Activated T-helper 9 cell treated with anti-CD3 and anti-CD28 coated beads, Interleukin-2, amount 50 U/mL, for 16 hours (primary cell): ENCODE data around the gene SLC47A2.
"Not testable (repeated sequence)": the region's sequence is repeated elsewhere in the genome, so short reads cannot be mapped to it uniquely, and the experiment has no call there.

ENCODE experiments used
- DNase-seq: peaks from one replicate; pipeline ENCODE4 v3.0.0-alpha.2; 2020; ENCODE audit warnings: low read depth

Gene SLC47A2, protein sequence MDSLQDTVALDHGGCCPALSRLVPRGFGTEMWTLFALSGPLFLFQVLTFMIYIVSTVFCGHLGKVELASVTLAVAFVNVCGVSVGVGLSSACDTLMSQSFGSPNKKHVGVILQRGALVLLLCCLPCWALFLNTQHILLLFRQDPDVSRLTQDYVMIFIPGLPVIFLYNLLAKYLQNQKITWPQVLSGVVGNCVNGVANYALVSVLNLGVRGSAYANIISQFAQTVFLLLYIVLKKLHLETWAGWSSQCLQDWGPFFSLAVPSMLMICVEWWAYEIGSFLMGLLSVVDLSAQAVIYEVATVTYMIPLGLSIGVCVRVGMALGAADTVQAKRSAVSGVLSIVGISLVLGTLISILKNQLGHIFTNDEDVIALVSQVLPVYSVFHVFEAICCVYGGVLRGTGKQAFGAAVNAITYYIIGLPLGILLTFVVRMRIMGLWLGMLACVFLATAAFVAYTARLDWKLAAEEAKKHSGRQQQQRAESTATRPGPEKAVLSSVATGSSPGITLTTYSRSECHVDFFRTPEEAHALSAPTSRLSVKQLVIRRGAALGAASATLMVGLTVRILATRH

GRCh38 chr17:19716108-19717030 is at the start of gene SLC47A2:
Gene SLC47A2 (minus strand): TSS chr17:19716584. CDS start chr17:19716555, 29 bp downstream.
- no peak for DNase-seq

DNA sequence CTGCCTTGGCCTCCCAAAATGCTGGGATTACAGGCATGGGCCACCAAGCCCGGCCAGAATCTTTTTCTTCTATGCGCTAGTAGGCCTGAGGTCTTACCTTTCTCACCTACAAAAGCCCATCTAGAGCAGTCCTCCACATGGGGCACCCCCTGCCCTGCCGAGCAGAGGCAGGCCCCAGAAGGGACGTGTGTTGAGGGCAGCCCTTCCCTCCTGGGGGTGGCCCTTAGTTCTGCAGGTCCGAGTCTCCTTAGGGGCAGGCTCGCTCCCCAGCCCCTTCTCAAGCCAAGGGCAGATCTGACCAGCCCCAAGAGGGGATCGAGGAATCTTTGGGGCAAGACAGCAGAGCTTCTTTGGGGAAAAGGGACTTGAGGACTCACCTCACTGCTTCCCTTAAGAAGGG is 49.6 kb upstream of the SLC47A2 start:
- no peak for DNase-seq

DNA sequence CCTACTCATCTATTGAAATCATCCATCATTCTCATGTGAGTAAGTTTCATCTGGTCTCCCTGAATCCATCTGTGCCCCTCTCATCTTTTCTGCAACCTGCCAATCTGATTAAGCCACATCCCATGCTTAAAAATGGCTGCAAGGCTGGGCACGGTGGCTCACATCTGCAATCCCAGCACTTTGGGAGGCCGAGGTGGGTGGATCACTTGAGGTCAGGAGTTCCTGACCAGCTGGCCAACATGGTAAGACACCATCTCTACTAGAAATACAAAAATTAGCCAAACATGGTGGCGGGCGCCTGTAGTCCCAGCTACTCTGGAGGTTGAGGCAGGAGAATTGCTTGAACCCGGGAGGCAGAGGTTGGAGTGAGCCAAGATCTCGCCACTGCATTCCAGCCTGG is 47.6 kb upstream of the SLC47A2 start:
- not testable (repeated sequence) for DNase-seq

DNA sequence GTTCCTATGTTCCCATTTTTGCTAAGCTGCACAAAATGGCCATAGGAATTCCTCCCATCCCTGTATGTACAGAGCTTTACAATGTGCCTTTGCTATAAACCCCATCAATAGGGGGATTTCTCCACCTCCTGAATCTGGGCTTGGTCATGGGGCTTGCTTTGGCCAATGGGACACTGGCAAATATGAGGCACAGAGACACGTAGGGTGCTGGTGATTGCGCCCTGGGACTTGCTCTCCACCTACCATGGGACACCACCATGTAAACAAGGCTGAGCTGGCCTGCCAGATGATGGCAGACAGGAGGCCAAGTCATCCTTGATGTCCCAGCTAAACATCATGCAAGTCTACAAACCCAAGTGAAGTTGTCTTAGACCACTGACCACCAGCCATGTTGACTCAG is 47.0 kb upstream of the SLC47A2 start:
- DNase-seq = no peak

GRCh38 chr17:19762515-19762961 is 46.2 kb upstream of the SLC47A2 start:
- DNase-seq = peak; percentile 42

DNA sequence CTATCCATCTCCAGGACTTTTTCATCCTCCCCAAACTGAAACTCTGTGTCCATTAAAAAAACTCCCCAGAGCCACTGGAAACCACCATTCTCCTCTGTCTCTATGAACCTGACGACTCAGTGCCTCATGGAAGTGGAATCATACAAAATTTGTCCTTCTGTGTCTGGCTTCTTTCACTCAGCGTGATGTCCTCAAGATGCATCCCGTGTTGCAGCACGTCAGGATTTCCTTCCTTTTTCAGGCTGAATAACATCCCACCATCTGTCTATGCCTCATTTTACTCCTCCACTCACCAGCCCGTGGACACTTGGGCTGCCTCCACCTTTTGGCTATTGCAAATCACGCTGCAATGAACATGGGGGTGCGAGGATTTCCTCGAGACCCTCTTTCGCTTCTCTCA is 44.4 kb upstream of the SLC47A2 start:
- no peak for DNase-seq

DNA sequence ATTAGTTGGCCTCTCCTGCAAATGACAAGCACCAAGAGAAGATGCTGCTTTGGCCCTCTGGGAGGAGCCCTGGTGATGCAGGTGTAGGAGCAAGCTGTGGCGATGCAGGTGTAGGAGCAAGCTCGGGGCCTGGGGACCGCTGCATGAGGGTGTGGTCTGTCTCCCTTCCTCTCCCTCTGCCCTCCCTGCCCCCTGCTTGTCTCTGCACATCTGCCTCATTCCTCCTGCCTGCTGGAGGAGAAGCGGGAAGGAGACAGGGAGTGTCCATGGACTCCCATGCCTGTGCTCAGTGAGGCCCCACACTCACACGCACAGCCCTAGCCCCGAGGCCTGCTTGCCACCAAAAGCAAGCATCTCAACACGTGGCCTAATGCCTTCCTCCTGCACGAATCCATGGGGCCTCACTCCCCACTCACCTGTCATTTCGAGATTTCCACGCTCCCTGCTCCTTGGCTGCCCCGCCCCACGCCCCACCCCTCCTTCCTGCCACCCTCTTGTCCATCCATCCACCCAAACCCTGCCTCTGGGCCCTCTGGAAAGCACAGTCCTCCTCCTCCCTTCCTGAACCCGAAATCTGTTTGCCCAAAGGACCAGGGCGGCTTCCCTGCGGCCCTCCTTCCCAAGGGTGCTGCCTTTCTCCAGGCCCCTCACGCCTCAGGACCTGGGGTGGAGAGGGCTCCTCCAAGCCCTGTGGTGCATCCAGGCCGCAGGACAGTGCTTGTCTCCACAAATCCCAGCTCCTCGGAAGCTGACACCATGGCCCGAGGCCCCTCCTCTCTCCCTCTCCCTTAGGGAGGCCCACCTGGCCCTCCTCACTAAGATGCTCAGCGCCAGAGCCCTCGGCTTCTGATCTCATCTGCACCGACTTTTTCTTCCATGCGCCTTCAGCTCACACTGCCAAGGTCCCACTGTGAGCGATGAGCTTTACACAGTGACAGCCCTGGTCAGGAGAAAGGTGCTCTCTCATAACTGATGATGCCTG is 43.5 kb upstream of the SLC47A2 start:
- no peak for DNase-seq

DNA sequence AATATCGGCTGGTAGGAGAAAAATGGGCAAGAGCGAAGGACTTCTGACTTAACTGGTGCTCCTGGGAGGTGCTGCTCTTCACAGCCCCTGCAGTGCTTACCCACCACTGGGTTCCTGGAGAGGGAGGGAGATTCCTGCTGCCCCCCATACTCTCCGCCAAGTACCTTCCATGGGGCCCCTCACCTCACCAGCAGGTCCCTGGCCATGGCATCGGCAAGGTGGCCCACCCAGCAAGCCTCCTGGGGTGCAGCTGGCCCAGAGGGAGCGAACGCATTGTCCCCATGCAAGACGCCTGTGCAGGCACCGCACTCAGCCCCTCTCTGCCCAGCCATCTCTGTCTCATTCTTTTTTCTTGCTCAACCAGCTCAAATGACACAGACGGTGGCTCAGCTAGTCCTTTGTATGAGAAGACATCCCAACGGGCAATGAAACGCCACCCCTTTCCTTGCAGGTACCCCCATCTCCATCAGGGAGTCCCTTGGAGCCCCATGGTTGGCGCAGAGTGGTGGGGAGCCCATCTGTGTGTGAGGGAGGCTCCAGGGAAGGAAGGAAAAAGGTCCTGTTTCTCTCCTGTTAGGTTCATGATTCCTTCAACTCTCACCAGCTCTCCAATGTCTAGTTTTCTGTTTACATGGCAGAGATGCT is 41.3 kb upstream of the SLC47A2 start:
- no peak for DNase-seq

DNA sequence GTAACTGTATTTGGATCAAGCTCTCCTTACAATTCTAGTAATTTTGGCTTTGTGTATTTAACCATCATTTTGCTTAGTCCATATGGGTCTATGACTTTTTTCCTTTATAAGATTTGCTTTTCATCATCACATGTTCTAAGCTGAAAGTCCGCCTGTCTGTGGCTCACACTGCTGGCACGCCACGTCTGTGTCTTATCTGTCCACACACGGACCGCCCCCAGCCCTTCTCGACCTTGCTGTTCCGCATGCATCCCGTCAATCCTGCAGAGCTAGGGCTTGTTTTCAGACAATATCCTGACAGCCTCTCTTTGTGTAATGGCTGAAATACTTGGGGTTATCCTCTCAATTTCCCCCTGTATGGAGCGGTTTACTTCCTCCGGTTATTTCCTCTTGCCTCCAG is 40.2 kb upstream of the SLC47A2 start:
- DNase-seq = no peak

- DNase-seq = no peak
These were observed 39.6 kb upstream of the SLC47A2 start for GRCh38 chr17:19755821-19756510.

DNA sequence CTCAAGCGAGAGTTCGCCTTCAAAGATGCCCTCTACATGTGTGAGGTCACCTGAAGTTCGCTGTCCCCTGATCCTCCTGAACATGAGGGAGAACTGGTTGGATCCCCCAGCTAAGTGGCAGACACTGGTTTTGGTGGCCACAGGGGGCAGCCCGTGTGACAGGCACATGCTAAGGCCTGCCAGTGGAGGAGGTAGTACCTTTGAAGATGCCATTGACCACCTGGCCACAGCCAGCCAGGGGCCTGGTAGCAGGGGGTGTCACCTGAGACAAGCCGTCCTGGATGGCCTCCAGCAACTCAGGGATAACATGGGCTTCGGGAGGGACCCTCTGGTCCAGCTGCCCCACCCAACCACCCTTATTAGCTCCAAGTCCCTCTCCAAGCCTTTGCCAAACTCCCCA is 39.0 kb upstream of the SLC47A2 start:
- no peak for DNase-seq

DNA sequence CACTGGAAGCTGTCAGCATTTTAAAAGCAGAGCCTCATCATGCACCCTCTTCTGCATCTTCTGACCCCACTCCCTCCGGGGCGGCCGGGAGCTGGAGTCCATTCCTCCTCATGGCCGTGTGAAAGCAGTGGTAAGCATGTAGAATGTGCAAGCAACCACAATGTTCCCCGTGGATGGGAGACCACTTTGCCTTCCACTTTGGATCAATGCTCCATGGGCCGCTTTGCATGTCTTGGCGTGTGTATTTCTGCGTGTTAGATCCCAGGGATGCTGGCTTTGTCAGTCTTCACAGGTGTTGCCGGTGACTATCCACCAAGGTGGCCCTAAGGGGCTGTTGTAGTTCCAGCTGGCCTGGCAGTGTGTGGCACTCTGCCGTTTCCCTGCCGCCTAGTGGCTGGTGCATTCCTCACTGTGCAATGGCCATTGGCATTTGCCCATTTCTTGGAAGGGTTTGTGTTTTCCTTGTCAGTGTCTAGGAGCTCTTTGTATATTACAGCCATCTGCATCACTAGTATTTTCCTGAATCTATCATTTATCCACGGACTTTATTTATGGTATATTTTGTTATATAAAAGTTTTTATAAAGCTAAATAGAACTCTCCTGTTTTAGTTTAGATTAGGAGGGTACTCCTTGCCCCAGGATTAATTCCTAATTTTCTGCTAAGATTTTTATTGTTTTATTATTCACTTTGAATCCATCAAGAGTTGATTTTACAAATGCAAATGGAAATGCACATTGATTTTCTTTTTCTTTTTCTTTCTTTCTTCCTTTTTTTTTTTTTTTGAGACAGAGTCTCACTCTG is 37.5 kb upstream of the SLC47A2 start:
- no peak for DNase-seq

DNA sequence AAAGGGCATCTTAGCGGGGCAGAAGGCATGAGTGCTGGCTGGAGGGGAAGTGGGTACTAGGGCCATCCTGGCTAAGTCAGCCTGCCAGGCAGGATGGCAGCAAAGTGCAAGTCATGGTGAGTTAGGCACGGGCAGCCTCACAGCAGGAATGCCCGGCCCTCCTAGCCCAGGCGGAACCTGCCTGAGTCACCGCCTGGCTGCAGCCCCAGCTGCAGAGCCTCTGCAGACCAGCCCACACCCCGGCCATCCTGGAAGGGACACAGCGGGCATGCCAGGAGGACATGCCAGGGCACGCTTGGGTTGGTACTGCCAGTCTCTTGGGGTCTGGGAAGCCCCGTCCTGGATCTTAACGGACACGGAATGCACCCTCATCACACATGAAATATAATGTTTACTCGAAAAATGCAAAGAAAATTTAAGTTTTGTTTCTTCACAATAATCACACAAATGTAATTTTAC is 36.7 kb upstream of the SLC47A2 start:
- DNase-seq = no peak

DNA sequence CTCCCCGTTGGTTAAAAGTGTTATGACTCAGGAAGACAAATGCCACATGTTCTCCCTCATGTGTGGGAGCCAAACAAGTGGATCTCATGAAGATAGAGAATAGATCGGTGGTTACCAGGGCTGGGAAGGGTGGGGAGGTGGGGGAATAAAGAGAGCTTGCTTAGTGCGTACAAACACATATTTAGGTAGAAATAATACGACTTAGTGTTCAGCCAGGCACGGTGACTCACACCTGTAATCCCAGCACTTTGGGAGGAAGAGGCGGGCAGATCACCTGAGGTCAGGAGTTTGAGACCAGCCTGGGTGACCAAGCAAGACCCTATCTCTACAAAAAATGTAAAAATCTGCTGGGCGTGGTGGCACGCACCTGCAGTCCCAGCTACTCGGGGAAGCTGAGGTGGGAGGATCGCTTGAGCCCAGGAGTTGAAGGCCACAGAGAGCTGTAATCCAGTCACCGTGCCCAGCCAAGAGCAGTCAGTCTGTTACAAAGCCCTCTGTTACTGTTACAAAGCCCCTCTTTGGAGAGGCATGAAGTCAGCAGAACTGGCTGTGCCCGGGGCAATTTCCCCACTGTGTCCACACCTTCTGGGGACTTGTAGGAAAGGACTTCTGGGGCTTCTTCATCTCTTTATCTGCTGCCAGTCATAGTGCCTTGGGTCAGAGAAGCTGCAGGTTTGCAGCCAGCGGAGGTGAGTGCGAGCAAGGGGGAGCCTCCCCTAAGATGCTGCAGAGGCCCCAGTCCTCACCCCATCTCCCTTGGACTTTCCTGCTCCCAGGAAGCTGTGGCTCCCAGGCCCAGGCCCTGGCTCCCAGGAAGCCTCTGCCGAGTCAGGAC is 36.0 kb upstream of the SLC47A2 start:
- no peak for DNase-seq

DNA sequence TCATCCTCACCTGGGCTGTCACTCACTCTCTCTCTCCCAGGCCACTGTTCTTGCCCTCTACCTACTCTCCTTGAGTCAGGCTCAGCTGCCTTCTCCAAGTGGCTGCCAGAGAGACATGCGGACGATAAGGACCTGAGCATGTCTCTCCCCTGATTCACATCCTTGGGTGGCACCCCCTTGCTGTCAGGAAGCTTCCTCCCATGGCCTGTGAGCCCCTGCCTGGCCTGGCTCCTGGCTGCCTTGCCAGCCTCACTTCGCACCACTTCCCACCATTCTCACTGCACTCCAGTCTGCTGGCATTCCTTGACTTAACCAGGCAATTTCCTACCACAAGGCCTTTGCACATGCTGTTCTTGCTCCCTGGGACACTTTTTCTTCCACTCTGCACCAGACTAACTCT is 34.5 kb upstream of the SLC47A2 start:
- no peak for DNase-seq

GRCh38 chr17:19750020-19750572 is 33.7 kb upstream of the SLC47A2 start:
- no peak for DNase-seq

DNA sequence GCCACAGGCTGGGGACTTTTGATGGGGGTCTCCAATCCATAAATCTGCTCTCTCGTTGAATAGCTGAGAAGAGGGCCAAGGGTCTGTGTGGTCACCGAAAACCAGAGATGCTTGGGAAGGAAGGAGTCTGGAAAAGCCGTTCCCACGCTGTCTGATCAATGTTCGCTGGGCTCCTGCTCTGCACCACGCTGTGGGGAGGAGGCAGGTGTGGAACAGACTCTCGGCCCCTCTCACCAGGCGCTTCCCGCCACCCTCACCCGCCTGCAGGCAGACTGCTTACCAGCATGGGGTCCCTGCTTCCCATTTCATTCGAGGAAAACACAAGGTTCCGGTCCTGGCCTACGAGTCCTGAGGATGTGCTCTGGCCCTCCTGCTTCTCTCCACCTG is 32.4 kb upstream of the SLC47A2 start:
- no peak for DNase-seq
